Stimulated activated CD4-positive, alpha-beta T cell treated with anti-CD3 and anti-CD28 coated beads, TNF-alpha, amount 100 ng/mL, for 1 hour (primary cell): ENCODE measurements around the gene MLLT10.

Source experiments
- DNase-seq, 3 donors: peaks; one replicate each; pipeline ENCODE4 v3.0.0-alpha.2; 2020; ENCODE audit warnings: low read depth in 3 of 3, low spot score in 1 of 3

Gene MLLT10

GRCh38 chr10:21501091-21501490, 32.9 kb upstream of the MLLT10 start:
- DNase-seq = no peak

GRCh38 chr10:21501731-21502347, 32.2 kb upstream of the MLLT10 start:
- DNase-seq = no peak

- DNase-seq = no peak
These were observed 31.7 kb upstream of the MLLT10 start for GRCh38 chr10:21502348-21502740.

GRCh38 chr10:21503542-21503941, 30.5 kb upstream of the MLLT10 start:
- no peak for DNase-seq

GRCh38 chr10:21505711-21506278, 28.2 kb upstream of the MLLT10 start:
- DNase-seq = no peak

GRCh38 chr10:21506351-21506750, 27.7 kb upstream of the MLLT10 start:
- DNase-seq = no peak

GRCh38 chr10:21507150-21507549, 26.9 kb upstream of the MLLT10 start:
- DNase-seq = no peak

GRCh38 chr10:21508706-21509331, 25.2 kb upstream of the MLLT10 start:
- DNase-seq = no peak

- no peak for DNase-seq
These were observed 24.4 kb upstream of the MLLT10 start for GRCh38 chr10:21509341-21510240.

- no peak for DNase-seq
These were observed 23.6 kb upstream of the MLLT10 start for GRCh38 chr10:21510241-21511094.

GRCh38 chr10:21511095-21511570, 22.9 kb upstream of the MLLT10 start:
- no peak for DNase-seq

- no peak for DNase-seq
These were observed 22.0 kb upstream of the MLLT10 start for GRCh38 chr10:21511946-21512572.

GRCh38 chr10:21512573-21513404, 21.2 kb upstream of the MLLT10 start:
- no peak for DNase-seq

GRCh38 chr10:21513405-21513788, 20.6 kb upstream of the MLLT10 start:
- DNase-seq = no peak

GRCh38 chr10:21514129-21514817, 19.8 kb upstream of the MLLT10 start:
- no peak for DNase-seq

GRCh38 chr10:21514818-21515351, 19.1 kb upstream of the MLLT10 start:
- no peak for DNase-seq

GRCh38 chr10:21515361-21516241, 18.4 kb upstream of the MLLT10 start:
- DNase-seq = no peak
